HCT116 (cell line): ENCODE data around the gene FRY. TPM values are rescaled to one million over a fixed set of nuclear protein-coding genes. Genes with fewer than 3 reads are reported as not detected.

ENCODE experiments used
- ATAC-seq: fragments of 200-7000 bp; cut with Tn5 transposase; 2 replicates; pipeline ENCODE4 v1.9.1; 2020; ENCODE audit warnings: mild to moderate bottlenecking, moderate library complexity
- BruUV-seq: library from RNA; stranded (reverse); fragments of 400-500 nt; replicated peaks from 2 replicates; lab custom pipeline; 2021; lab: Mats Ljungman, UMichigan
- CTCF ChIA-PET: fragments of 300-600 bp; sonication (Branson Sonifier 250); formaldehyde crosslinking; loops from one replicate; lab custom pipeline; 2021; ENCODE audit warnings: antibody characterized with exemption; lab: Charles Lee
- POLR2A ChIA-PET: fragments of 300-600, 350-600 bp; sonication (Branson Sonifier 250); formaldehyde crosslinking; loops from one replicate; lab custom pipeline; 2021; ENCODE audit warnings: antibody characterized with exemption; lab: Charles Lee
- RAD21 ChIA-PET, 2 experiments: fragments of 300-600 bp; sonication (Branson Sonifier 250); formaldehyde crosslinking; loops; one replicate each; lab custom pipeline; 2023; ENCODE audit warnings: low total read pairs in 2 of 2; ENCODE audit not compliant: uncharacterized antibody in 2 of 2, unreplicated experiment in 2 of 2, low non-redundant PET in 1 of 2; lab: Charles Lee
- DNase-seq: peaks from one replicate; pipeline ENCODE4 v3.0.0-alpha.2; 2010; ENCODE audit warnings: low read depth, low spot score
- H2AFZ ChIP-seq: fragments of 200-600 bp; shearing (Covaris generic), sonication (generic); 2 replicates; pipeline ENCODE4 v1.6.1; 2017; ENCODE audit warnings: low read depth, mixed run types, mixed read lengths, antibody characterized with exemption, low read length; ENCODE audit not compliant: poor library complexity, severe bottlenecking
- H3K27ac ChIP-seq: 2 replicates; pipeline ENCODE4 v1.5.1; 2012; ENCODE audit warnings: low read depth, low read length
- H3K27me3 ChIP-seq: fragments of 200-600 bp; sonication (generic); 2 replicates; pipeline ENCODE4 v1.6.1; 2016; ENCODE audit warnings: mixed run types, low read length, mixed read lengths; ENCODE audit not compliant: insufficient read depth
- H3K36me3 ChIP-seq, 2 experiments: fragments of 200-500 bp in 1 of 2; fragments of 200-600 bp in 1 of 2; sonication (Bioruptor generic) in 1 of 2; sonication (generic) in 1 of 2; 2 replicates each; pipeline versions ENCODE4 v1.5.1 to v1.6.1; 2014 to 2016; ENCODE audit warnings: low read length in 2 of 2, inconsistent platforms in 1 of 2, mixed read lengths in 1 of 2, mixed run types in 1 of 2; ENCODE audit not compliant: insufficient read depth in 2 of 2, control insufficient read depth in 1 of 2
- H3K4me1 ChIP-seq, 2 experiments: fragments of 200-600 bp in 1 of 2; sonication (generic) in 1 of 2; 2 replicates each; pipeline versions ENCODE4 v1.5.1 to v1.6.1; 2012 to 2017; ENCODE audit warnings: low read length in 2 of 2, inconsistent platforms in 1 of 2, mild to moderate bottlenecking in 1 of 2, mixed read lengths in 1 of 2, mixed run types in 1 of 2, moderate library complexity in 1 of 2; ENCODE audit not compliant: insufficient read depth in 2 of 2, control insufficient read depth in 1 of 2
- H3K4me2 ChIP-seq: fragments of 200-600 bp; sonication (generic); 2 replicates; pipeline ENCODE4 v1.6.1; 2017; ENCODE audit warnings: mixed run types, low read length, mixed read lengths
- H3K4me3 ChIP-seq, 2 experiments: fragments of 200-600 bp in 1 of 2; sonication (generic) in 1 of 2; replicated peaks in 1 of 2; 2 replicates each; pipeline ENCODE4 v1.5.1; 2011 to 2016; ENCODE audit warnings: low read length in 2 of 2, control low read depth in 1 of 2, low read depth in 1 of 2, mild to moderate bottlenecking in 1 of 2, mixed read lengths in 1 of 2, mixed run types in 1 of 2
- H3K79me2 ChIP-seq: fragments of 200-600 bp; sonication (generic); 2 replicates; pipeline ENCODE4 v1.6.1; 2017; ENCODE audit warnings: mild to moderate bottlenecking, mixed run types, low read length, moderate library complexity, mixed read lengths; ENCODE audit not compliant: insufficient read depth
- H3K9ac ChIP-seq: fragments of 200-600 bp; sonication (generic); 2 replicates; pipeline ENCODE4 v1.6.1; 2016; ENCODE audit warnings: low read length, mixed read lengths
- H3K9me2 ChIP-seq: fragments of 200-600 bp; sonication (generic), shearing (Covaris generic); 2 replicates; pipeline ENCODE4 v1.6.1; 2017; ENCODE audit warnings: mixed run types, mild to moderate bottlenecking, moderate library complexity; ENCODE audit not compliant: insufficient read depth
- H3K9me3 ChIP-seq, 2 experiments: fragments of 200-500 bp in 1 of 2; fragments of 200-600 bp in 1 of 2; sonication (Bioruptor generic) in 1 of 2; sonication (generic) in 1 of 2; 2 replicates each; pipeline ENCODE4 v1.6.1; 2014 to 2017; ENCODE audit warnings: low read length in 2 of 2, mixed read lengths in 2 of 2, inconsistent platforms in 1 of 2, low read depth in 1 of 2, mild to moderate bottlenecking in 1 of 2, mixed run types in 1 of 2, moderate library complexity in 1 of 2; ENCODE audit not compliant: control insufficient read depth in 1 of 2, insufficient read depth in 1 of 2
- H4K20me1 ChIP-seq: fragments of 200-600 bp; sonication (generic), shearing (Covaris generic); 2 replicates; pipeline ENCODE4 v1.6.1; 2017; ENCODE audit warnings: mixed run types, mild to moderate bottlenecking, moderate library complexity; ENCODE audit not compliant: insufficient read depth
- CBX3 ChIP-seq: IDR thresholded peaks from 2 replicates; pipeline ENCODE4 v1.6.1; 2012; ENCODE audit warnings: low read depth
- ELF1 ChIP-seq: IDR thresholded peaks from 2 replicates; pipeline ENCODE4 v1.6.1; 2012; ENCODE audit warnings: low read depth, borderline replicate concordance
- EZH2 ChIP-seq: fragments of 200-600 bp; sonication (generic); IDR thresholded peaks from 2 replicates; pipeline ENCODE4 v1.6.1; 2017; ENCODE audit warnings: antibody characterized with exemption, mixed run types
- FOSL1 ChIP-seq: IDR thresholded peaks from 2 replicates; pipeline ENCODE4 v1.6.1; 2012; ENCODE audit warnings: low read depth
- MAX ChIP-seq: IDR thresholded peaks from 2 replicates; pipeline ENCODE4 v1.6.1; 2012
- RAD21 ChIP-seq: IDR thresholded peaks from 2 replicates; pipeline ENCODE4 v1.6.1; 2012; ENCODE audit warnings: low read depth, mild to moderate bottlenecking
- SIN3A ChIP-seq: IDR thresholded peaks from 2 replicates; pipeline ENCODE4 v1.6.1; 2012; ENCODE audit warnings: low read depth
- TCF7L2 ChIP-seq: IDR thresholded peaks from 2 replicates; pipeline ENCODE4 v1.7.0; 2011; ENCODE audit warnings: borderline replicate concordance, inconsistent platforms; ENCODE audit not compliant: insufficient read depth, insufficient read length; ENCODE audit errors: extremely low read depth
- intact Hi-C: fragments of 100-400 bp; cut with micrococcal nuclease; formaldehyde crosslinking; loops from 2 replicates; pipeline ENCODE4 v1.10.0; 2022
- total RNA-seq: library from RNA; stranded (reverse); gene quantifications from one replicate; pipeline ENCODE4 v1.2.1, GENCODE V29; 2021; ENCODE audit not compliant: unreplicated experiment

FRY gene
- total RNA-seq, 1 experiment from 2014 or later: 1.4 TPM

- H3K9me3 ChIP-seq: no peaks in the 10 kb centered on the region
- no TSS peak for BruUV-seq
- H4K20me1 ChIP-seq: no peaks in the 10 kb centered on the region
- H2AFZ ChIP-seq: no peak overlapping the region
- H3K36me3 ChIP-seq: no peaks in the 10 kb centered on the region
- H3K79me2 ChIP-seq: no peaks in the 10 kb centered on the region
- ChIA-PET RAD21 (no interaction called here), CTCF (no interaction called here), POLR2A (no interaction called here)
- DNase-seq (no peak), ATAC-seq (no peak)
- H3K27ac ChIP-seq: no peak overlapping the region
- TF ChIP-seq SIN3A: no peak
- H3K9me2 ChIP-seq: no peaks in the 10 kb centered on the region
- no peaks in the 10 kb centered on the region for H3K27me3 ChIP-seq
- no peak overlapping the region for H3K4me3 ChIP-seq
- intact Hi-C loops: no loop called here
- no peak overlapping the region for H3K4me2 ChIP-seq
- no peaks in the 10 kb centered on the region for H3K4me1 ChIP-seq
- no peak overlapping the region for H3K9ac ChIP-seq
These were observed 43.7 kb downstream of the FRY start for GRCh38 chr13:32075170-32075851.

- RAD21 ChIA-PET: no interaction called here
- Histone ChIP-seq H3K36me3 (no peaks in the 10 kb centered on the region), H2AFZ (no peak overlapping the region), H4K20me1 (no peaks in the 10 kb centered on the region), H3K79me2 (no peaks in the 10 kb centered on the region), H3K9me2 (no peaks in the 10 kb centered on the region), H3K4me1 (no peaks in the 10 kb centered on the region), H3K9ac (no peak overlapping the region), H3K27ac (no peak overlapping the region), H3K4me3 (no peak overlapping the region), H3K4me2 (no peak overlapping the region), H3K9me3 (no peaks in the 10 kb centered on the region), H3K27me3 (no peaks in the 10 kb centered on the region)
- TF ChIP-seq EZH2 (no peak), FOSL1 (no peak), RAD21 (no peak), TCF7L2 (no peak), MAX (no peak), CBX3 (no peak), ELF1 (no peak)
- DNase-seq (no peak), ATAC-seq (no peak)
- BruUV-seq: no TSS peak
- intact Hi-C loops: no loop called here
- POLR2A ChIA-PET: no interaction called here
- CTCF ChIA-PET: no interaction called here
These were observed 48.0 kb downstream of the FRY start for GRCh38 chr13:32079587-32079986.
